ENCODE data around the gene DHTKD1. TPM values are rescaled to one million over a fixed set of nuclear protein-coding genes. Genes with fewer than 3 reads are reported as not detected.

DHTKD1 gene
- total and polyA plus RNA-seq, 12 donors = 8.0 to 44.8 (median 24.7) TPM

MicroRNA genes within 50 kb of the gene (microRNA counts, 767-probe panel; counts per million panel counts)
- microRNA hsa-miR-548ak = 0 to 3,379 counts per million in 2 donors

Small RNAs within 50 kb of the gene (microRNA-seq; reads per million reads assigned to microRNA genes)
- gene MIR548AK = 0 reads per million in 3 donors

Small RNAs within 50 kb of the gene (small RNA-seq; reads per million reads assigned to genes)
- 0 reads per million in 2 donors for gene MIR548AK
- gene RNU6-88P = 0 reads per million in 2 donors

Other genes starting within 250 kb of the DHTKD1 start
- 10 to 100 TPM in 1 of 9 donors, 1 to 10 TPM in 7, under 1 TPM in 1; 0.33 to 16.6 (median 3.8) TPM for gene PROSER2, start 245.6 kb upstream of the DHTKD1 start, total RNA-seq
- gene PROSER2, start 245.6 kb upstream of the DHTKD1 start, polyA plus RNA-seq = 1 to 10 TPM in 2 of 3 donors, under 1 TPM in 1; 0.82 to 1.7 (median 1.5) TPM
- 10 to 100 TPM in 6 of 9 donors, 1 to 10 TPM in 3; 6.9 to 18.4 (median 11.3) TPM for gene UPF2, start 26.1 kb upstream of the DHTKD1 start, total RNA-seq
- gene UPF2, start 26.1 kb upstream of the DHTKD1 start, polyA plus RNA-seq = 10 to 100 TPM in 2 of 3 donors, 1 to 10 TPM in 1; 5.1 to 24.3 (median 13.2) TPM
- 1 to 10 TPM; 1.3 to 6.0 (median 5.1) TPM for gene SEC61A2, start 60.7 kb downstream of the DHTKD1 start, total RNA-seq
- gene SEC61A2, start 60.7 kb downstream of the DHTKD1 start, polyA plus RNA-seq = 1 to 10 TPM; 5.8 to 8.4 (median 5.9) TPM
- 10 to 100 TPM; 35.5 to 62.7 (median 48.0) TPM for gene NUDT5, start 126.9 kb downstream of the DHTKD1 start, total RNA-seq
- gene NUDT5, start 126.9 kb downstream of the DHTKD1 start, polyA plus RNA-seq = 10 to 100 TPM; 25.3 to 84.3 (median 44.6) TPM
- 100 to 1,000 TPM in 1 of 9 donors, 10 to 100 TPM in 8; 43.1 to 119 (median 57.4) TPM for gene CDC123, start 127.2 kb downstream of the DHTKD1 start, total RNA-seq
- 100 to 1,000 TPM in 1 of 3 donors, 10 to 100 TPM in 2; 41.1 to 111 (median 42.0) TPM for gene CDC123, start 127.2 kb downstream of the DHTKD1 start, polyA plus RNA-seq